Measurements from ENCODE around the gene SRPK2.

Gene SRPK2

DNA sequence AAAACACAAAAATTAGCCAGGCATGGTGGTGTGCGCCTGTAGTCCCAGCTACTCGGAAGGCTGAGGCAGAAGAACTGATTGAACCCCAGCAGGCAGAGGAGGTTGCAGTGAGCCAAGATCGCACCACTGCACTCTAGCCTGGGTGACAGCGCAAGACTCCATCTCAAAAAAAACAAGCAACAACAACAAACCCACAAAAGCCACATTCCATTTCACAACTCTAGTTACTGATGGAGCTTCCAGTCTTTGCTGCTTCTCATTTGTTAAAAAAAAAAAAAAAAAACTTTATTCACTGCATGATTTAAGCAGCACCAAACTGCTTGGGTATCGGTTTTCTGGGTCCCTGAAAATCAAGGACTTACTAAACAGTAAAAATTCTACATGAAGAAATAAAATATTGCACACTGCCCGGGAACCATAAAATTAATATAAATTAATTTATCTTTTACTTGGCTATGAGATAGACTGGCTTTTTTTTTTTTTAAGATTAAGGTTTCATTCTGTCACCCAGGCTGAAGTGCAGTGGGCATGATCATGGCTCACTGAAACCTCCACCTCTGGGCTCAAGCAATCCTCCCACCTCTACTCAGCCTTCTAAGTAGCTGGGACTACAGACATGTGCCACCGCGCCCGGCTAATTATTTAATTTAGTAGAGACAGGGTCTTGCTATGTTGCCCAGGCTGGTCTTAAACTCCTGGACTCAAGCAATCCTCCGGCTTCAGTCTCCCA is 42.0 kb downstream of the SRPK2 start:
- no peak for DNase-seq (ENCODE audit: low read depth, low spot score)
- in situ Hi-C loops (cut with HindIII; ENCODE audit: low sequenced_read_pairs), result no loop called here
- H3K4me3 ChIP-seq (ENCODE audit: low read depth, low read length), result no peak overlapping the region
- TF ChIP-seq, protein P1, sequence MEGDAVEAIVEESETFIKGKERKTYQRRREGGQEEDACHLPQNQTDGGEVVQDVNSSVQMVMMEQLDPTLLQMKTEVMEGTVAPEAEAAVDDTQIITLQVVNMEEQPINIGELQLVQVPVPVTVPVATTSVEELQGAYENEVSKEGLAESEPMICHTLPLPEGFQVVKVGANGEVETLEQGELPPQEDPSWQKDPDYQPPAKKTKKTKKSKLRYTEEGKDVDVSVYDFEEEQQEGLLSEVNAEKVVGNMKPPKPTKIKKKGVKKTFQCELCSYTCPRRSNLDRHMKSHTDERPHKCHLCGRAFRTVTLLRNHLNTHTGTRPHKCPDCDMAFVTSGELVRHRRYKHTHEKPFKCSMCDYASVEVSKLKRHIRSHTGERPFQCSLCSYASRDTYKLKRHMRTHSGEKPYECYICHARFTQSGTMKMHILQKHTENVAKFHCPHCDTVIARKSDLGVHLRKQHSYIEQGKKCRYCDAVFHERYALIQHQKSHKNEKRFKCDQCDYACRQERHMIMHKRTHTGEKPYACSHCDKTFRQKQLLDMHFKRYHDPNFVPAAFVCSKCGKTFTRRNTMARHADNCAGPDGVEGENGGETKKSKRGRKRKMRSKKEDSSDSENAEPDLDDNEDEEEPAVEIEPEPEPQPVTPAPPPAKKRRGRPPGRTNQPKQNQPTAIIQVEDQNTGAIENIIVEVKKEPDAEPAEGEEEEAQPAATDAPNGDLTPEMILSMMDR (IDR thresholded peaks at IDR 0.05; ENCODE audit: low read depth, low read length), result no peak

DNA sequence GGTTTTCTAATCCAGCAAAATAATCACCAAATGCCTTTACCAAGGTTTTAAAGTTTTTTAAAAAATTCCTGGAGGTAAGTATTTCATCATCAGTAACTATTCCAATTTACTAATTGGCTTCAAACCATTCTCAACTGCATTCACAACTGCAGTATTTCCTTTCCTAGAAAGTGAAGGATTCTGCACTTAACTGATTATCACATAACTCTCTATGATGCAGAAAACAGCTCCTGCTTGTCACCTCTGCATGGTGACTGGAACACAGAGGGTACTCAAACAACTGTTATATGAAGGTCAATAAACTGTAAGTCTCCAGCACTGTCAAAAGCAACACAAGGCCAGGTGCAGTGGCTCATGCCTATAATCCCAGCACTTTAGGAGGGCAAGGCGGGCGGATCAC is 42.6 kb downstream of the SRPK2 start:
- TF ChIP-seq, protein P1 (IDR thresholded peaks at IDR 0.05; ENCODE audit: low read depth, low read length), result no peak
- in situ Hi-C loops (cut with HindIII; ENCODE audit: low sequenced_read_pairs), result no loop called here
- no peak for DNase-seq (ENCODE audit: low read depth, low spot score)
- no peak overlapping the region for H3K4me3 ChIP-seq (ENCODE audit: low read depth, low read length)

DNA sequence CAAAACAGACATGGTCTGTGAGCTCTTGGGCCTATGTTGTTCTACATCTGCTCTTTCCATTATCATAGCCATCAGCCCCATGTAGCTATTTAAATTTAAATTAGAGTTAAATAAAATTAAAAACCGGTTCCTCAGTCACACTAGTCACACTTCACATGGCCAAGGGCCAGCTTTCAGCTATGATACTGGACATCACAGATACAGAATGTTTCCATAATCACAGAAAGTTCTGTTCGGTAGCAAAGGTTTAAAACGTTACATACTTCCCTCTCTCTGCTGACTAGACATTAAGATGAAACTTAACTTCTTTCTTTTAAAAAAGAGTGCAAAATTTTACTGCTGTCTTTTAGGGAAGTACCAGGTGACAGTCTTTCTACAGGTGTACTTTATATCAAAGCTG is 43.0 kb downstream of the SRPK2 start:
- in situ Hi-C loops (cut with HindIII; ENCODE audit: low sequenced_read_pairs), result no loop called here

DNA sequence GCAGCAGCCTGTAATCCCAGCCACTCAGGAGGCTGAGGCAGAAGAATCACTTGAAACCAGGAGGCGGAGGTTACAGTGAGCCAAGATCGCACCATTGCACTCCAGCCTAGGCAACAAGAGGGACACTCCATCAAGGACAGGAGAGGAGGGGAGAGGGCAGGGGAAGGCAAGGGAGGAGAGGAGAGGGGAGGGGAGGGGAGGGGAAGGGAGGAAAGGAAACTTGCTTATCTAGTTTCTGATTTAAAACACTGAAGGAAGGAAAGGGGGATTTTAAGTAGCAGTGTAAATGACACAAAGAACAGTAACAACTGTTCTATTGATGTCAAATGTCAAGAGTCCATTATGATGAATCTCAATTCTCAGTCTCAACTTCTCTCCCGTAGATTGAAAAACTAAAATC is 43.7 kb downstream of the SRPK2 start:
- H3K4me3 ChIP-seq (ENCODE audit: low read depth, low read length), result no peak overlapping the region
- in situ Hi-C loops (cut with HindIII; ENCODE audit: low sequenced_read_pairs), result no loop called here
- DNase-seq (ENCODE audit: low read depth, low spot score), result no peak
- TF ChIP-seq, protein P1 (IDR thresholded peaks at IDR 0.05; ENCODE audit: low read depth, low read length), result no peak

More for the DNA sequence above, 43.0 kb downstream of the SRPK2 start:
- TF ChIP-seq, protein P1 (IDR thresholded peaks at IDR 0.05; ENCODE audit: low read depth, low read length), result no peak
- DNase-seq (ENCODE audit: low read depth, low spot score), result no peak
- no peak overlapping the region for H3K4me3 ChIP-seq (ENCODE audit: low read depth, low read length)

DNA sequence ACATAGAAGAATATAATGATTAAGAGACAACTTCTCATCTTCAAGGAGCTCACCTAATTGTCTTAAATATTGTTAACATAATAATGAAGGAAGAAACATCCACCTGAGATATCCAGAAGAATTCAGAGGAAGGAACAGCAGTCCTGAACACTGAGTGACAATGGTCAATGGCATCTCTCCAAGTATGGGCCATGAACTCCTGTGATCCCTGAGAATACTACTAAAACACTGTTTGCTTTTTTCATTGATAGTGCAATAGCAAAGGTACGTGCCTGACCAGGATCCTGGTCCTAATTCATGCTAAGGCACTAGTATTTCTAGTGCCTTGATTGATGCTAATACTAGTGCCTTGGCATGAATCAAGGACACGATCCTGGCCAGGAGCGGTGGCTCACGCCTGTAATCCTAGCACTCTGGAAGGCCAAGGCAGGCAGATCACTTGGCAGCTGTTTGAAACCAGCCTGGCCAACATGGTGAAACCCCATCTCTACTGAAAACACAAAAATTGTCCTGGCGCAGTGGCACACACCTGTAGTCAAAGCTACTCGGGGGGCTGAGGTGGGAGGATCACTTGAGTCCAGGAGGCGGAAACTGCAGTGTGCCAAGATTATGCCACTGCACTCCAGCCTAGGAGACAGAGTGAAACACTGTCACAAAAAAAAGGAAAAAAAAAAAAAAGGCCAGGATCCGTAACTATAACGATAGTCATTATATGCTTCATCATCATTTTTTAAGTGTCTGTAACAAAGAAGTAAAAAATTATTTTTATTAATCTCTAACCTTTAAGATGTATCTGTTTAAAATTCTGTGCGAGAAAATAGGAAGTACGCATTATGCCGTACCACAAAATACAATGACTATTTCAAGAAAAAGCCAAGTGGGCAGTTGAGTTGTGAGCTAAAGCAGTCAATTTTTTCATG is 49.1 kb downstream of the SRPK2 start:
- in situ Hi-C loops (cut with HindIII; ENCODE audit: low sequenced_read_pairs), result no loop called here
- TF ChIP-seq, protein P1 (IDR thresholded peaks at IDR 0.05; ENCODE audit: low read depth, low read length), result no peak
- DNase-seq (ENCODE audit: low read depth, low spot score), result no peak
- no peak overlapping the region for H3K4me3 ChIP-seq (ENCODE audit: low read depth, low read length)

DNA sequence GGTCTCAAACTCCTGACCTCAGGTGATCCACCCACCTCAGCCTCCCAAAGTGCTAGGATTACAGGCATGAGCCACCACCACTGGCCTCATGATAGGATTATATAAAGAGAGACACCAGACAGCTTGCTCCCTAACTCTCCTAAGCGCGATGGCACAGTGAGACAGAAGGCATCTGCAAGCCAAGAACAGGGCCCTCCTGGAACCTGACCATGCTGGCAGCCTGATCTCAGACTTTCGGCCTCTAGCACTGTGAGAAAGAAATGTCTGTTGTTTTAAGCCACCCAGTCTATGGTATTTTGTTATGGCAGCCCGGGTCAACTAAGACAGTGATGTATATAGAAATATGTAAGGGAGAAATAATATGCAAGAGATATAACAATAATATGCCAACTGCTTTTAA is 51.2 kb downstream of the SRPK2 start:
- TF ChIP-seq, protein P1 (IDR thresholded peaks at IDR 0.05; ENCODE audit: low read depth, low read length), result no peak
- in situ Hi-C loops (cut with HindIII; ENCODE audit: low sequenced_read_pairs), result no loop called here
- DNase-seq (ENCODE audit: low read depth, low spot score), result no peak

More for the DNA sequence above, 51.2 kb downstream of the SRPK2 start:
- no peak overlapping the region for H3K4me3 ChIP-seq (ENCODE audit: low read depth, low read length)
